ENCODE measurements around the gene TMEM233. TPM values are rescaled to one million over a fixed set of nuclear protein-coding genes. Genes with fewer than 3 reads are reported as not detected.

TMEM233 gene
- polyA plus RNA-seq, 2 donors, result 0.04 to 0.07 TPM

GRCh38 chr12:119689935-119690500 is 96.4 kb downstream of the TMEM233 start:
- H3K4me3 ChIP-seq (ENCODE audit: low read depth in 1 of 2, low read length in 2 of 2), result no peak overlapping the region
- no peaks in the 10 kb centered on the region for H3K27me3 ChIP-seq (ENCODE audit: control insufficient read depth in 1 of 2, insufficient read depth in 2 of 2, low read length in 2 of 2)
- H3K9me3 ChIP-seq (ENCODE audit: control insufficient read depth in 2 of 2, insufficient read depth in 1 of 2, low read depth in 1 of 2, low read length in 1 of 2), result no peaks in the 10 kb centered on the region
- H3K27ac ChIP-seq (ENCODE audit: low read depth in 2 of 2, low read length in 1 of 2), result no peak overlapping the region
- H3K4me1 ChIP-seq (ENCODE audit: control insufficient read depth in 2 of 2, insufficient read depth in 2 of 2, low read length in 1 of 2), result peaks cover 0 to 4% of the 10 kb centered on the region in 2 donors
- 98% methylated on average over 38 of the region's 38 CpGs for WGBS, 2 donors
- H3K36me3 ChIP-seq (ENCODE audit: control insufficient read depth in 2 of 2, insufficient read depth in 2 of 2, low read length in 1 of 2), result no peaks in the 10 kb centered on the region

GRCh38 chr12:119691202-119691810 is 97.7 kb downstream of the TMEM233 start:
- Histone ChIP-seq H3K36me3 (ENCODE audit: control insufficient read depth in 2 of 2, insufficient read depth in 2 of 2, low read length in 1 of 2) (no peaks in the 10 kb centered on the region), H3K4me1 (ENCODE audit: control insufficient read depth in 2 of 2, insufficient read depth in 2 of 2, low read length in 1 of 2) (peaks cover 0 to 4% of the 10 kb centered on the region in 2 donors), H3K27me3 (ENCODE audit: control insufficient read depth in 1 of 2, insufficient read depth in 2 of 2, low read length in 2 of 2) (no peaks in the 10 kb centered on the region), H3K4me3 (ENCODE audit: low read depth in 1 of 2, low read length in 2 of 2) (no peak overlapping the region), H3K9me3 (ENCODE audit: control insufficient read depth in 2 of 2, insufficient read depth in 1 of 2, low read depth in 1 of 2, low read length in 1 of 2) (no peaks in the 10 kb centered on the region), H3K27ac (ENCODE audit: low read depth in 2 of 2, low read length in 1 of 2) (no peak overlapping the region)
- WGBS, 2 donors, result 87 to 88% methylated on average over 6 of the region's 6 CpGs

- H3K27me3 ChIP-seq (ENCODE audit: control insufficient read depth in 1 of 2, insufficient read depth in 2 of 2, low read length in 2 of 2), result no peaks in the 10 kb centered on the region
- no peaks in the 10 kb centered on the region for H3K9me3 ChIP-seq (ENCODE audit: control insufficient read depth in 2 of 2, insufficient read depth in 1 of 2, low read depth in 1 of 2, low read length in 1 of 2)
- peak overlapping the region in 1 of 2 donors; percentile 38 for H3K27ac ChIP-seq (ENCODE audit: low read depth in 2 of 2, low read length in 1 of 2)
- WGBS, 2 donors, result 68 to 69% methylated on average over 5 of the region's 5 CpGs
- peaks cover 0 to 2% of the 10 kb centered on the region in 2 donors for H3K4me1 ChIP-seq (ENCODE audit: control insufficient read depth in 2 of 2, insufficient read depth in 2 of 2, low read length in 1 of 2)
- H3K36me3 ChIP-seq (ENCODE audit: control insufficient read depth in 2 of 2, insufficient read depth in 2 of 2, low read length in 1 of 2), result peaks cover 0 to 3% of the 10 kb centered on the region in 2 donors
- no peak overlapping the region for H3K4me3 ChIP-seq (ENCODE audit: low read depth in 1 of 2, low read length in 2 of 2)
Measured at GRCh38 chr12:119692410-119692809, 98.8 kb downstream of the TMEM233 start.

Other genes starting within 250 kb of the TMEM233 start
- gene PRKAB1, start 74.4 kb downstream of the TMEM233 start, polyA plus RNA-seq, result 10 to 100 TPM; 28.0 to 30.8 TPM

Measured in esophagus (tissue), 2 donors.